Hematopoietic multipotent progenitor cell treated with erythropoietin and hydrocortisone succinate and interleukin-3 and kit ligand, for 15 days (in vitro differentiated cells): ENCODE measurements around the gene WDR36.

Experiments
- DNase-seq: peaks from one replicate; pipeline ENCODE4 v3.0.0-alpha.2; 2015; ENCODE audit warnings: low spot score

Gene WDR36

DNA sequence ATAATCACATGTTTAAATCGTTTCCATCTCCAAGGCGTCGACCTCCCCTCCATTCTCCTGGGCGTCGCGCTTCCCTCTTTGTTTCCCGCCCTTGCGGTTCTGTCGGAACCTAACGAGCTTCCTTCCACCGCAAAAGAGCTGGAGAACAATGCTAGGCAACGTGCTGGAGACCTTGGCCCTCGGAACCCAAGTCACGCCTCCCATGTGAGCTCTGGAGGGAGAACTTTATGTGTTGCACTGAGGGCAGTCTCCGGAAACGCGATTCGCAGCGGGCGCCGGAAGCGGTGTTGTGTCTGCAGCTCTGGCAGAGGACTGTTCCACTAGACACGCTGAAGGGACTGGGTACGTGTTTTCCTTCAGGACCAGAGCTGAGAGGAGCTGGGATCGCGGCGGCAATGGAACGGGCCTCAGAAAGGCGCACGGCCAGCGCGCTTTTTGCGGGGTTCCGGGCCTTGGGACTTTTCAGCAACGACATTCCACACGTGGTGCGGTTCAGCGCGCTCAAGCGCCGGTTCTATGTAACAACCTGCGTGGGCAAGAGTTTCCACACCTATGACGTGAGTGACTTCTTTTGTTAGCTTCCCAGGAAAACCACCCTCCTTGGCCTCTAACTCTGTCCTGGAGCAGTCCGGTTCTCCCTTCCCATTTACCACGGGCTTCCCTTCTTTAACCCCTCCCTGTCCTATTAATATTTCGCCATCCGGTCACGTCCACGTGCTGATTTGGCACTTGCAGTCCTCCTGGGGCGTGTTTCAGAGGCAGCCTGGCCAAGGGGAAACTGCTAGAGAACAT is at the start of gene WDR36:
WDR36 (plus strand) TSS at position 287 of the 792 bp plus-strand sequence; CDS start at position 396, 109 bp downstream.
- DNase-seq, result peak; percentile 85

DNA sequence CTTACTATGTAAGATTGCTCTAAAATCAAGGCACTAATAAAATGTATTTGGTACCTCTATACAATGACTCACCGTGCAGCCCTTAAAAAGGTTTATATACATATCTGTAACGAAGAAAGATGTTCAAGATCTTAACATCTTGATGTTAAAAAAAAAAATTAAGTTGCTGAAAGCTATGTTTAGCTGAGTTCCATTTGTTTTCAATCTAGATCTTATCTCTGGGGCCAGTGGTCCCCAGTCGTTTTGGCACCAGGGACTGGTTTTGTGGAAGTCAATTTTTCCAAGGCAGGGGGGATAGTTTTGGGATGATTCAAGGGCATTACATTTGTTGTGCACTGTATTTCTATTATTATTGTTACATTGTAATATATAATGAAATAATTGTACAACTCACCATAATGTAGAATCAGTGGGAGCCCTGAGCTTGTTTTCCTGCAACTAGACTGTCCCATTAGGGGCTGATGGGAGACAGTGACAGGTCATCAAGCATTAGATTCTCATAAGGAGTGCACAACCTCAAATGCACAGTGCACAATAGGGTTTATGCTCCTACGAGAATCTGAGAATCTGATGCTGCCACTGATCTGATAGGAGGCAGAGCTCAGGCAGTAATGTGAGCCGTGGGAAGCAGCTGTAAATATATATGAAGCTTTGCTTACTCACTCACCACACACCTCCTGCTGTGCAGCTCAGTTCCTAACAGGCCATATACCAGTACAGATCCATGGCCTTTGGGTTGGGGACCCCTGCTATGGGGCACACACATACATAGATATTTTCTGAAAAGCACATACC is 48.2 kb upstream of the WDR36 start:
- DNase-seq, result no peak

DNA sequence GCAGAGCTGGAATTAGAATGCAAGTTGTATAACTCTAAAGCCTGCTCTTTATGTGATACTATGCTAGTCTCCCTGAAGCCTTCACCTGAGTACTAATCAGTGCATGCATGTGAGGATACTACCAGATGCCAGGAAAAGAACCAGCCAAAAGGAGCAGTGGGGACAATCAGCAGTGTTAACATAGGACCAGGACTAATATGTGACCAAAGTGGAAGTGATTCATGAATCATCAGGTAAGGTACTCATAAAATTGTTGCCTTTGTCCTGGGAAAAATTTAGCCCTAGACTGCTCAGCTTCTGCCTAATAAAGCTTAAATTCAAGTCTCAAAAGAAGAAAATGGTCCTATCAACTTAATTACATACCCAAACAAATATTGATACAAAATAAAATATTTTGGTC is 34.1 kb upstream of the WDR36 start:
- no peak for DNase-seq

DNA sequence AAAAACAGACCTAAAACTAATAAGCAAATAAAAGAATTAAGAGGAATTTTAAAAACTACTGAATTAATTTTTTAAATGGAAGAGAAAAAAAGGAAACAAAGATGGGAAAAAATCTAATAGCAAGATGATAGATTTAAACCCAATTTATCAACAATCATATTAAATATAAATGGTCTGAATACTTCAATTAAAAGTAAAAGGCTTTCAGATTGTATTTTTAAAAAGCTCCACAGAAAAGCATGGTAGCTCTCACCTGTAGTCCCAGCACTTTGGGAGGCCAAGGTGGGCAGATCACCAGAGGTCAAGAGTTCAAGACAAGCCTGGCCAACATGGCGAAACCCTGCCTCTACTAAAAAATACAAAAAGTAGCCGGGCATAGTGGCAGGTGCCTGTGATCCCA is 32.0 kb upstream of the WDR36 start:
- no peak for DNase-seq

DNA sequence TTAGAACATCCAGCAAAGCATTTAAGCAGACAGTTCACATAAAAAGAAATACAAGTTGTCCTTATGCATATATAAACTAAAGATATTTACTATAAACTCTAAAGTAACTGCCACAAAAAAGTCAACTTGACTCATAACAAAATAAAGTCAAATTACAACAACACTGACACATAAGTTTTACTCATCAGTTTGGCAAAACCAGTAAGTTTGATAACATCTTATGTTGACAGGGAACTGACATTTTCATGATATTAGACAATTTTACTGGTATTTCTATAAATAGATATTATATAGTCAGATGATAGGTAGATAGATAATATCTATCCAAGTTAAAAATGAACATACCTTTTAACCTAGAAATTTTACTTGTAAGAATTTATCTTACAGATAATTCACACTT is 30.5 kb upstream of the WDR36 start:
- no peak for DNase-seq

DNA sequence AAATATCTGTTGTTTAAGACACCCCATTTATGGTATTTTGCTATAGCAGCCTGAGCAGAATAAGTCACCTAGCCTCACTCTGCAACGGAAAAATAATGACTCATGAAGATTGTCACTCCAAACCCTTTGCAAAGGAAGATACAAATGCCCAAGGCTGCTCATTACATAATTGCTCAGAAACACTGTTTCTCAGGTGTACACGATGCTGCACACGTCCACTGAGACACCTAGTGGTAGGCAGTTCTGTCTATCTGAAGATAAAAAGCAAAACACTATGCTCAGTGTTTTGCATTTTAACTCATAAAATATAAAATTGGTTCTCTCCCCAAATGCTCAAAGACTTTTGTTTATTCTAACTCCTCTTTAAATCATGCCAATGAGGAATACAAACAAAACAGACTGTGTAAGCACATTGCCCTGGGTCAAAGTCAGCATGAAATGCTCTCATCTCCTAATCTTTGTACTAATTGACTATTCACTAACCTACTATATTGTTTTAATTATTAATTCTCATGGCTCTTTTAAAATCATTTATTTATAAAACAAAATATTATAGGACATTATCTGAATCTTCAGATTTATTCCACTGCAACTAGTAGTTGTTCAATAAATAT is 28.3 kb upstream of the WDR36 start:
- no peak for DNase-seq

DNA sequence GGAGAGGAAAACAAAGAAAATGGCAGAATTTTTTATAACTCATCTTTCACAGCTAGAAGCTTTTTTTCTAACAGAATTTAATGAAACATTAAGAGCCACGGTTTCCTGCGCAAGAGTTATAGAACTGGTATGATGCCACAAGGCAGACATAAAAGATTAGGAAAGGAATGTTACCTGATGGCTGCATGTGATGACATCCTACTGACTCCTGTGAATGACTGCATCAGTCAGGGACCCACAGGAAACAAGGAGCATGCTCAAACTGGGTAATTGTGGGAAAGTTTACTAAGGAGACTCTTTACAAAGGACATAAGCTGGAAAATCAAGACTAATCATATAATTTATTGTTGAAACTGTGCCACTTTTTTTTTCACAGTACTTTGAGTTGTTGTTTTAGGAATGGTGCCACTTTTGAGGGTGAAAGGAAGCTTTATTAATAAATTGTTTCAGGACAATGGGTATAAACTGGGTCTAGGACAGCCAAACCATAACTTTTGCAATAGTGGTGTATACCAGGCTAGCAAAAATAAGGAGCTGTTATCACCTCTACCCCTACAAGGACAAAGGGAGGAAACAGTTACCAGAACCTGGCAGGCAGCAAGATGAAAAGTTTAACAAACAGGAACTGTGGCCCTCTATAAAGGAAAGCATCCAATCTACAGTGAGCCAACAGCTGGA is 25.7 kb upstream of the WDR36 start:
- DNase-seq, result no peak

DNA sequence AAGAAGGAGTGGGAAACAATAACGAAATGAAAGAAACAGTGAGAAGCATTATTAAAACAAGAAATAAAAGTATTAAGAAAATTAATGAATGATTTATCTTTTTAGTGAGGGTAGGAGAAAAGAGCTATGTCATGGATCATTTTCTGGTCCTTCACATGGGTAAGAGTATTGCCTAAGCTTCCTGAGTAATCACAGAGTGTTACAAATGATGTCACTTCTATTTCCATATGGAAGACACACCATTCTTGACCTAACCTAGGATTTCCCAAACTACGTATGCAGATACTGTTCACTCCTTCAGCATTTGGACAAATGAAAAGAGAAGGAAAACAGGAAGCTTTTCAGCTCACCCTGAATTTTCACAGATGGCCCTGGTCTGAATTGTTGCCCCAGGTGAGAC is 23.9 kb upstream of the WDR36 start:
- DNase-seq, result no peak

DNA sequence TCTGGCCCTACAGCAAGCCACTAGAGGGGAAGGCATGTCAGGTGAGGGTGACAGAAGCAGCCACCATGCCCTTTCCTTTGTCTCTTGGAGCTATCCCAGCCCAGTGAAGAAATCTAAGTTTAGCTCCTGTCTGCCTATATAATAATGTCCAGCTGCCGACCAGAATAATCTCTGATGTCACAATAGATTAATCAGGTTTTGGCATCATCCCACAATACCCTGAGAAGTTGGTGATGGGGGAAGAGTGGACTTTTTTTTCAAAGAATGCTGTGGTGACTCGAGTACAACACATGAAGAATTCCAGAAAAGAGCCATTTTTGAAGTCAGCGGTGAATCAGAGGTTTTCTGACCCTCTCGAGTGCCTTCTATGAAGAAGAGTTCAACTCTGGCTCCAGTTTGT is 22.3 kb upstream of the WDR36 start:
- DNase-seq, result no peak

DNA sequence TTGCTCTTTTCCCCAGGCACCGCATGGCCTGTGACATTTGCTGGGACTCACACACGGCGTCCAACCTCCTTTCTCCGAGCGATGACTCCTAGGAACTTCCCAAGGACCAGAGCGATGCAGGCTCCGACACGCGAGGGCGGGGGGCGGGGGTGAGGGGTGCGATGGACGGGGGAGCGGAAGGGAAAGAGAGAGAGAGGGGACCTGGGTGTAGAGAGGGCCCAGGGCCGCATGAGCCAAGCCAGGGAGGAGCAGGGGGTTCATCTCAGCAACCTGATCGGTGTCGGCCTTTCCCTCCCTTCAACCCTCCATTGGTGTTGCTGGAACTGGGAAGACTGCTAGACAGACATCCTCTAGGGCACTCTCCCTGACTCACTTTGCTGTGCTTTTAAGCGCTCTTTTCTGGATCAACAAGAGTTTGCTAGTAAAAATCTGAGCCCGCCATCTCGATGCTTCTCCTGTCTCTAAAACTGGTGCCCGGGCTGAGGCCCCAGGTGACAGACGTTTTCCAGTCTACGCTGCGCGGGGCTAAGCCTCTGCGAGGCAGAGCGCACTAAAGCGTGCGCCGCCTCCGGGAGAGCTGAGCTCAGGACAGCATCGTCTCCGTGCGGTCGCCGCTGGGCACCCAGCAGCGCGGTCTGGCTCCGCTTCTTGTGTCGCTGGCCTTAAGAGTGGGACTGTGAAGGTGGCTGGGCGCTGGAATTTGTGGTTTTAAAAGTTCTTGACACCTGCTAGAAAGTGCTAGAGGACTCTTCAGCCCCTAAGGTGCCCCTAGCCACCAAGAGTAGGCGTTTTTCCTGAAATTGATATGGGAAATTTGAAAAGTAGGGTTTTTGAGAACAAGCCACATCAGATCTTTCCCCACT is 21.6 kb upstream of the WDR36 start:
- no peak for DNase-seq

DNA sequence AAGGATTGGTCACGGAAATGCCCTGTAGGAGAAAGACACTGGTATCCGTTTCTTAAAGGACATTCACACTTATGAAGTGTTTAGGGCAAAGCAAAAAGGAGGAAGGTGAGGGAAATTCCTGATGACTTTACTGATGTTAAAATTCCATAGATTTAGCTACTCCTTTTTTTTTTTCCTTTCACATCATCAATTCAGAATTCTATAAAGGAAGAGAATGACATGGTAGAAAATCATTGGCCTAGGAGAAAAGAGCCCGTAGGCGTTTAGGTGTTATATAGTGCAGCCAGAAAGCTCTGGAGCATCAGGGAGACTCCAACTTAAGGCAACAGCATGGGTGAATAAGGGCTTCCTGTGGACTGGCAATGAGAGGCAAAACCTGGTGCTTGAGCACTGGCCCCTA is 20.7 kb upstream of the WDR36 start, which contains the start of gene TSLP:
TSLP (plus strand) TSS at position 301 of the 400 bp plus-strand sequence. CDS start 178 bp downstream, outside the sequence.
- DNase-seq, result no peak

DNA sequence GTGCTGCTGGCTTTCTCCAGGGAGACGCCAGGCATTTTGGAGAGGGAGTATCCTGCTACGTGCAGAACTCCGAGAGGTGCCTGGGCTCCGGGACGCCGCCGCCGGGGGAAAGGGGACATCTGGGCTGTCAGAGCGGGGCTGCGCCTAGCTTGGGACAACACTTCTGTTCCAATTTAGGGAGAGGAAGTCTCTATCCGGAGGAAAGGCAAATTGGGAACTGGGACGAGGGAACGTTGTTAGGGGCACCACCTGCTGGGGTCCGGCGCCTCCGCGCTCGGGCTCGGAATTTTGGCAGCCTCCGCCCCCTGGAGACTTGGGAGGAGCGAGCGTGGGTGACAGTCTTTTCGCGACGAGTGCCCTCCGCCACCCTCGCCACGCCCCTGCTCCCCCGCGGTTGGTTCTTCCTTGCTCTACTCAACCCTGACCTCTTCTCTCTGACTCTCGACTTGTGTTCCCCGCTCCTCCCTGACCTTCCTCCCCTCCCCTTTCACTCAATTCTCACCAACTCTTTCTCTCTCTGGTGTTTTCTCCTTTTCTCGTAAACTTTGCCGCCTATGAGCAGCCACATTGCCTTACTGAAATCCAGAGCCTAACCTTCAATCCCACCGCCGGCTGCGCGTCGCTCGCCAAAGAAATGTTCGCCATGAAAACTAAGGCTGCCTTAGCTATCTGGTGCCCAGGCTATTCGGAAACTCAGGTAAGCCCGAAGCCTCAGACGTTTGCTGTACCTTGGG is 19.0 kb upstream of the WDR36 start:
- DNase-seq, result peak; percentile 13

DNA sequence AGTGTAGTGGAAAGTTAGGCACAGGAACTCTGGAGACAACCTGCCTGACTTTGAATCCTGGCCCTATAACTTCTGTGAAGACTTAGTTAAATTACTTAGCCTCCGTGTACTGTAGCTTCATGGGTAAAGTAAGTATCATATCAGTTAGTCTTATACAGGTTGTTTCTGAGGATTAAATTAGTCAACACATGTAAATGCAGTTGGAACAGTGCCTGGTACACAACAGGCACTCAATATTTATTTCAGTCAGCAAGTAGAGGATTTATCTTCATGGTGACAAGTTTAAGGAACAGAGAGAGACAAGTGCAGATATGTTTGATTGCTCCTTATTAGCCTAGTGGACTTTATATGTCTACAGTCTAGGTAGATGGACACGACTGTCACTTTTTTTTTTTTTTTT is 17.9 kb upstream of the WDR36 start:
- no peak for DNase-seq

DNA sequence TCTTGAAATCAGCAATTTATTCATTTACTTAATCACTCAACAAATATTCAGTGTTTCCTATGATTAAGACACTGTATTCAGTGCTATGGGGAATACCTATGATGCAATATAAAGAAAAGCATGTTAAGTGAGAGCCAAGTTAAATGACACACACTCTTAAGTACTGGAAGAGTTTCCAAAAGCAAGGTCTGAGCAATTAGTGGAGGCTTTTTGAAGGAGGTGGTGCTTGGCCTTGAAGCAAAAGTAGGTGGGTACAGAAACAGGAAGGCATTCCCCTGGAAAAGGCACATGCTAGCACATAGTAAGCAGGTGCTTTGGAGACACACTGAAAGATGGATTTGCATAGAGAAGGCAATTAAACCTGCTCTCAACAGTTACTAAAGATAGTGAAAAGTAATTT is 16.6 kb upstream of the WDR36 start:
- DNase-seq, result no peak

DNA sequence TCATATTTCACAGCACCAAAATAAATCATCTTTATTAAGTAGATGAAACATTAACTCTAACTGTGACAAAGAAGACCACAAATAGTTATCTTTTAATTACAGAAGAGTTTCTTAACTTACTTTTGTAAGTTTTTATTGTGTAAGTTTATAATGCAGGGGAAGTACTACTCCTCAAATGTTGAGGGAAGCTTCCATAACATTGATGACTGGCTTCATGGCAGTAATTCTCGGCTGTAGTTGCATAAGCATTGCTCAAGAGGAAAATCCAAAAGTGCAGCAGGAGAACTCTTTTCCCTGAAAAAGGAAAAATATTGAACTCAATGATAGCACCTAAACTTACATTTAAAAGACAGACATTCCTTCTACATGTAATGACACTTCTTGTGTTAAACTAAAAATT is 16.1 kb upstream of the WDR36 start:
- no peak for DNase-seq

DNA sequence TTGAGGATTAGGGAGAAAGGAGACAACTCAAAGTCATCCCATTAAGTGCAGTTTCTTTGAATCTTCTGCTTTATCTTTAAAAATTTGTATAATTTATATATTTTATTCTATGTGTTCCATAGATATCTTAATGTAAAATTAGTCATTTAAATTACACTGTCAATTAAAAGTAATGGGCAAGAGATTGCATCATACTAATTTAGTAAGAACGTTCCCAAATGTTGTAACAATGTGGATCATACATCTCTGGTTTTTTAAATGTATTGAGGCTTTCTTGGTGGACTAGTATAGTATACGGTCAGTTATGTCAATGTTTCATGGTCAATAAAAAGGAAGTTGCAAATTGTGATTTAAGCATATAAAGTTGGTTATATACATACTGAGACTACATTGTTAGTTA is 14.5 kb upstream of the WDR36 start:
- DNase-seq, result no peak

DNA sequence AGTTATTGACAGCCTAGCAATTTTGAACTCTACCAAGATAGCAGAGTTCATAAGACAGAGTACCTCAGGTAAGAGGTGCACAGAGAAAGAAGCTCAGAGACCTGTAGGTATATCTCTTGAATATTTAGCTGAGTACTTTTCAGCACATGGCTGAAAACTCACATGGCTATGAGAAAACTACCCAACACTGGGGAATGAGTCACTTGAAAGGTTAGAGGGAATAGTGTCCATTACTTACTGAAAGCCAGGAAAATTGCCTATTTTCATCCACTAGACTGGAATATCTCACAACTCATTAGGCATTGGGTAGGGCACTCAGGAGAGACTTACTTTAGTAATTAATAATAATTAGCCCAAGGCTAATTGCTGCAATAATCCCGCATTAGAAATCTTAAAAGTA is 12.3 kb upstream of the WDR36 start:
- no peak for DNase-seq

DNA sequence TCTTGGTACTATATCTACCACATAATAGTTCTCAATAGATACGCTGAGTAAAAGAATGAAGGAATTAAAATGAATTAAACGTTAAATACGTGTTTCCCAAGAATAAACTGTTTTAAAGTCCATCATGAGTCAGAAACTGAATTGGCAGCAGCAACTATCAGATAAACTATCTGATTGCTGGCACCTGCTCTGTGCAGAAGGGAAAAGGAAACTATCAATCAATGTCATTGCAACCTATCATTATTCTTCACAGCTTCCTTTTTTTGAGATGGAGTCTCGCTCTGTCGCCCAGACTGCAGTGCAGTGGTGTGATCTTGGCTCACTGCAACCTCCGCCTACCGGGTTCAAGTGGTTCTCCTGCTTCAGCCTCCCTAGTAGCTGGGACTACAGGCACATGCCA is 8.8 kb upstream of the WDR36 start:
- DNase-seq, result no peak

DNA sequence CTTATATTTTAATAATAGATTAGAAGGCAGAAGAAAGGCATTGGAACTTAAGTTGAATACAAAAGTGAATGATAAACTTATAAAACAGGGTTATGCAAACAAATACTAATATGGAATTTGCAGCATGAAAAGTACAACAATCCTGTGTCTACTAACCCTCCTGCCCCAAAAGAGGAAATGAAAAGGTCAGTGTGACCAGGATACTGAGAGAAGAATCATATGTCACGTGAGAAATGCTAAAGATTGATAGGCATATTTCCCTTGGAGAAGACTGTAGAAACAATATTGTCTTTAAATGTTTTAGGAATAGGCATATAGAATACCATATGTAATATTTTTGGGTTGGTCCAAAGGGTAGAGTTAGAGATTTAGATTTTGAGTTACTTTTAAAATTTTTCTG is 3.8 kb downstream of the WDR36 start:
- DNase-seq, result no peak

DNA sequence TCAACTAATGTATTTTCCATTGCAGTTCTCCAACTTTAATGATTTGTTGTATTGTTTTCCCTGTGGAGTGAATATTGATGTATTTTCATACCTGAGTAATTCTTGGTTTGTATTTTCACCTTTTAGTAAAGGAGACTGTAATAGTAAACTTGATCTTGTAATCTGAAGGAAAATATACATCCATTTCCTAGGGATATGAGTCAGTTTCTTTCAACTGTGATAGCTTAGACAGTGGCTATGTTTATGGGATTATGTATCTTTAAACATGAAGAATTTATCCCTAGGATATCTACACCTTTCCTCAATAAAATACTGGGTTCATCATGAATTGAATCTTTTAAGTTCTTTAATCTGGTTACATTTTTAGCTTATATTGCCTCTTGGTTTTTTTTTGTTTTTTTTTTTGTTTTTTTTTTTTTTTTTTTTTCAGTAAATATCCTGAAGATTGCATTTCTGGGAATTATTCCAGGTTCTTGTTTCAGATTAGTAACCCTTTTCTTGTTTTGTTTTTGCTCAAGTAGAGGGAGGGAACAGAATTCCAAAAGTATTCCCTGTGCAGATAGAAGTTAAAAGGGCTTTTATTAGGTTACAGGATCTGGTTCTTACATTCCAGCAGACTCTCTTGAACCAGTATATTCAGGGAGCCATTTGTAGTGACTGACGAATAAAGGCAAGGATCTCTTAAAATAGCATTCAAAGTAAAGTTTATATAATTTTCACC is 7.1 kb downstream of the WDR36 start:
- DNase-seq, result no peak
